Effector memory CD4-positive, alpha-beta T cell (primary cell): ENCODE measurements around the gene DUSP7.

Experiments used
- DNase-seq, 3 donors: peaks; one replicate each; pipeline ENCODE4 v3.0.0-alpha.2; 2020
- H3K27ac ChIP-seq: 2 replicates; pipeline ENCODE4 v1.7.0; 2013; ENCODE audit warnings: mild to moderate bottlenecking, low read length, moderate library complexity; ENCODE audit not compliant: insufficient read depth, poor library complexity, severe bottlenecking
- H3K27me3 ChIP-seq: replicated peaks from 2 replicates; pipeline ENCODE4 v1.7.0; 2013; ENCODE audit warnings: mild to moderate bottlenecking, low read length; ENCODE audit not compliant: insufficient read depth, control insufficient read depth, poor library complexity, severe bottlenecking
- H3K36me3 ChIP-seq: 2 replicates; pipeline ENCODE4 v1.7.0; 2013; ENCODE audit warnings: mild to moderate bottlenecking, low read length, moderate library complexity; ENCODE audit not compliant: control insufficient read depth, insufficient read depth
- H3K4me1 ChIP-seq: 2 replicates; pipeline ENCODE4 v1.7.0; 2013; ENCODE audit warnings: low read length, mild to moderate bottlenecking; ENCODE audit not compliant: control insufficient read depth, insufficient read depth, poor library complexity, severe bottlenecking
- H3K4me3 ChIP-seq: 2 replicates; pipeline ENCODE4 v1.7.0; 2013; ENCODE audit warnings: low read length, low read depth, mild to moderate bottlenecking; ENCODE audit not compliant: insufficient read depth, poor library complexity, severe bottlenecking
- H3K9me3 ChIP-seq: 2 replicates; pipeline ENCODE4 v1.7.0; 2013; ENCODE audit warnings: mild to moderate bottlenecking, low read length, moderate library complexity; ENCODE audit not compliant: control insufficient read depth

DUSP7 gene

GRCh38 chr3:52067526-52067925 lies 11.2 kb upstream of the DUSP7 start:
- Histone ChIP-seq H3K9me3 (no peaks in the 10 kb centered on the region), H3K4me1 (no peaks in the 10 kb centered on the region), H3K27ac (no peak overlapping the region), H3K27me3 (no peaks in the 10 kb centered on the region), H3K36me3 (no peaks in the 10 kb centered on the region), H3K4me3 (no peak overlapping the region)
- DNase-seq: no peak

- Histone ChIP-seq H3K27ac (no peak overlapping the region), H3K27me3 (no peaks in the 10 kb centered on the region), H3K4me1 (no peaks in the 10 kb centered on the region), H3K9me3 (no peaks in the 10 kb centered on the region), H3K4me3 (no peak overlapping the region), H3K36me3 (no peaks in the 10 kb centered on the region)
- DNase-seq: no peak
Observed at GRCh38 chr3:52067046-52067445, 10.7 kb upstream of the DUSP7 start.

- no peak overlapping the region for H3K4me3 ChIP-seq
- H3K9me3 ChIP-seq: no peaks in the 10 kb centered on the region
- H3K36me3 ChIP-seq: no peaks in the 10 kb centered on the region
- no peaks in the 10 kb centered on the region for H3K27me3 ChIP-seq
- no peak overlapping the region for H3K27ac ChIP-seq
- H3K4me1 ChIP-seq: no peaks in the 10 kb centered on the region
- DNase-seq: no peak
Observed at GRCh38 chr3:52065264-52065756, 8.9 kb upstream of the DUSP7 start.

- no peaks in the 10 kb centered on the region for H3K27me3 ChIP-seq
- no peak for DNase-seq
- no peak overlapping the region for H3K27ac ChIP-seq
- no peaks in the 10 kb centered on the region for H3K36me3 ChIP-seq
- H3K9me3 ChIP-seq: no peaks in the 10 kb centered on the region
- H3K4me1 ChIP-seq: no peaks in the 10 kb centered on the region
- no peak overlapping the region for H3K4me3 ChIP-seq
Observed at GRCh38 chr3:52064561-52064960, 8.2 kb upstream of the DUSP7 start.

GRCh38 chr3:52063026-52063723 lies 6.8 kb upstream of the DUSP7 start:
- Histone ChIP-seq H3K36me3 (no peaks in the 10 kb centered on the region), H3K4me1 (no peaks in the 10 kb centered on the region), H3K27ac (no peak overlapping the region), H3K27me3 (no peaks in the 10 kb centered on the region), H3K9me3 (no peaks in the 10 kb centered on the region), H3K4me3 (no peak overlapping the region)
- DNase-seq: no peak

- H3K27me3 ChIP-seq: no peaks in the 10 kb centered on the region
- DNase-seq: no peak
- peaks cover 6% of the 10 kb centered on the region for H3K4me1 ChIP-seq
- H3K36me3 ChIP-seq: no peaks in the 10 kb centered on the region
- no peak overlapping the region for H3K27ac ChIP-seq
- no peak overlapping the region for H3K4me3 ChIP-seq
- H3K9me3 ChIP-seq: no peaks in the 10 kb centered on the region
Observed at GRCh38 chr3:52062505-52062904, 6.1 kb upstream of the DUSP7 start.

- Histone ChIP-seq H3K4me1 (peaks cover 6% of the 10 kb centered on the region), H3K4me3 (no peak overlapping the region)
- no peak for DNase-seq
Observed at GRCh38 chr3:52061121-52061910, 4.9 kb upstream of the DUSP7 start.

GRCh38 chr3:52059781-52060180 lies 3.4 kb upstream of the DUSP7 start:
- H3K4me1 ChIP-seq: peaks cover 6% of the 10 kb centered on the region
- DNase-seq: no peak
- H3K4me3 ChIP-seq: no peak overlapping the region
- H3K9me3 ChIP-seq: no peaks in the 10 kb centered on the region
- H3K36me3 ChIP-seq: no peaks in the 10 kb centered on the region
- H3K27me3 ChIP-seq: no peaks in the 10 kb centered on the region
- H3K27ac ChIP-seq: no peak overlapping the region

More at GRCh38 chr3:52061121-52061910, 4.9 kb upstream of the DUSP7 start:
- no peaks in the 10 kb centered on the region for H3K9me3 ChIP-seq
- H3K27ac ChIP-seq: no peak overlapping the region
- no peaks in the 10 kb centered on the region for H3K27me3 ChIP-seq
- no peaks in the 10 kb centered on the region for H3K36me3 ChIP-seq

- H3K9me3 ChIP-seq: no peaks in the 10 kb centered on the region
- no peak for DNase-seq
- peaks cover 4% of the 10 kb centered on the region for H3K36me3 ChIP-seq
- H3K27ac ChIP-seq: peak overlapping the region; percentile 86
- H3K27me3 ChIP-seq: no peaks in the 10 kb centered on the region
- H3K4me3 ChIP-seq: peak overlapping the region; percentile 42
- peaks cover 24% of the 10 kb centered on the region for H3K4me1 ChIP-seq
Observed at GRCh38 chr3:52057812-52058495, 1.6 kb upstream of the DUSP7 start.
